ENCODE measurements around the gene SLC17A1.

GRCh38 chr6:25774120-25774715, 57.6 kb downstream of the SLC17A1 start:
- TF ChIP-seq CTCF (IDR thresholded peaks at IDR 0.05) (no peak), POLR2AphosphoS5 (IDR thresholded peaks at IDR 0.05) (no peak), POLR2A (IDR thresholded peaks at IDR 0.05) (no peak), EP300 (IDR thresholded peaks at IDR 0.05; ENCODE audit: low read depth) (no peak)
